NCI-H2107 treated with DMSO at 0.1 percent for 48 hours (cell line): ENCODE results near the gene SCUBE1.
"Not testable (repeated sequence)": the region's sequence is repeated elsewhere in the genome, so short reads cannot be mapped to it uniquely, and the experiment has no call there.

Source experiments
- DNase-seq: peaks from one replicate; lab custom pipeline; 2025; ENCODE audit not compliant: unreplicated experiment; lab: John Stamatoyannopoulos, UW

The SCUBE1 gene

DNA sequence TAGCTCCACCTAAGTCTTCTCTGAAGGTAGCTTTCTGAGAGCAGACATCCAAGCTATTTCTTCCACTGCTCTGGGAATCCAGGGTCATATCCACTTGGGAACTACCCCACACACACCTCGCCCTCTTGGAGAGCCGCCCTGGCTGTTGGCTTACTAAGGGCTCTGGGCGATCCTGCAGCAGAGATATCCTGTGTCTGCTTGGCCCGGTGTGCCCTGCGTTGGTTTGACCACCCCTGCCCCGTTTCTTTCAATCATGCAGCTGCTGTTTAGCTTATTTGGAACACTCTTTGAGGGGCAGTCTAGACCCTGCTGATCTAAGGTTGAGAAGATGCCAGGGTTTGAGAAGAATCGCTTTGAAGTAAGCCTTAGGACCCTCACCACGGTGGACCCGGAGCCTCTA lies 17.4 kb upstream of the SCUBE1 start:
- DNase-seq, result no peak

DNA sequence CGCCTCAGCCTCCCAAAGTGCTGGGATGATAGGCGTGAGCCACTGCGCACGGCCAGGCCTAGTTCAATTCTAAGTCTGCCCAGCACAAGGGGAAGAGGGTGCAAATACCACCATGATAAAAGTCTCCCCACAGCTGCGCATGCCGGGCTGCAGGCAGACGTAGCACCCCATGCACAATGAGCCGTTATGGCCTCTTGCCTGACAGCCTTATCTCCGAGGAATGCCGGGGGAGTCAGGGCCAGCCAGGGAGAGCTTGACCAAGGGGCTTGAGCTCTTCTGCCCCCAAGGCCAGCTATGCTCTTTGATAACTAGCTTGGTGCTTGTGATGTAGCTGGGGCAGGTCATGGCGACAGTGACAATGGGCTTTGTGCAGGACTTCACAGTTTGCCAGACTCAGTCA lies 13.7 kb upstream of the SCUBE1 start:
- no peak for DNase-seq

DNA sequence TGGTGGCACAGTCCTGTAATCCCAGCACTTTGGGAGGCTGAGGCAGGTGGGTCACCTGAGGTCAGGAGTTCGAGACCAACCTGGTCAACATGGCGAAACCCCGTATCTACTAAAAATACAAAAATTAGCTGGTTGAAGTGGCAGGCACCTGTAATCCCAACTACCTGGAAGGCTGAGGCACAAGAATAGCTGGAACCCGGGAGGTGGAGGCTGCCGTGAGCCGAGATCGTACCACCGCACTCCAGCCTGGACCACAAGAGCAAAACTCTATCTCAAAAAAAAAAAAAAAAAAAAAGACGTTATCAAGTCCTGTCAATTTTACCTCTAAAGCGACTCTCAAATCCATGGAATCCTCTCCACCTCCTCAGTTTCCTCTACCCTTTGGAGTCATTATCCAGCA lies 12.5 kb upstream of the SCUBE1 start:
- DNase-seq, result not testable (repeated sequence)

DNA sequence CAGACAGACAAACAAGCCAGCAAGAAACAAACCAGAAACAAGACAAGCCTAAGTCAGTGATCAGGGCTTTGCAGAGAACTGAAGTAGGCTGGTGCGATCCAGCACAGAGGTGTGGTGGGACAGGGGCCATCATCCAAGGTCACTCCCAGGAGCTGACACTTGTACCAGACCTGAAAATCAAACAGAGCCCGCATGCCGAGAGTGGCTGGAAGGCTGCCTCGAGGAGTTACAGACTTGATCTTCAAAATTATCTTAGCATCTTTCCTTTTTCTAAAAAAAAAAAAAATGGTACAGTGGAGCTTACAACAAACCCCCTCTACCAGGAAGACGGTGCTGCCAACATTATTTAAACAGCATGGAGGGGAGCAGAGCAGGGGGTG lies 8.8 kb upstream of the SCUBE1 start:
- no peak for DNase-seq

- no peak for DNase-seq
Measured at GRCh38 chr22:43349636-43350035, 6.5 kb upstream of the SCUBE1 start.

DNA sequence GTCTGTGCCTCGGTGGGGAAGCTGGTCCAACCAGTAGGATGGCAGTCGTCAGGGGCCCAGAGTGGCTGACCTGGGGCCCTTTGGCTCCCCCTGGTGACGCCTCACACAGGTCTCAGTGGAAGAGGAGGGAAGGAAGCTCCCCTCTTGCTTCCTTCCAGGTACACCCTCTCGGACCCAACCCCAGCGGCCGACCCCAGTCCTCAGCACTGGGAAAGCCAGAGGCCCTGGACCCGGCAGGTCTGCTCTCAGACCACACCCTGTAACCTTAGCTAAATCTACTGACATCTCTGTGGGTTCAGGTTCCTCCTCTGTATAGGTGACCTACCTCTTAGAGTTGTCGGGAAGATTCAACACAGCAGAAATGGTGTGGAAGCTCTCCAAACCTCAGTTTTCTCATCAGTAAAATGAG lies 3.4 kb upstream of the SCUBE1 start:
- DNase-seq, result no peak

- DNase-seq, result no peak
Measured at GRCh38 chr22:43345761-43346301, 2.7 kb upstream of the SCUBE1 start.

- DNase-seq, result no peak
Measured at GRCh38 chr22:43345356-43345755, 2.2 kb upstream of the SCUBE1 start.

DNA sequence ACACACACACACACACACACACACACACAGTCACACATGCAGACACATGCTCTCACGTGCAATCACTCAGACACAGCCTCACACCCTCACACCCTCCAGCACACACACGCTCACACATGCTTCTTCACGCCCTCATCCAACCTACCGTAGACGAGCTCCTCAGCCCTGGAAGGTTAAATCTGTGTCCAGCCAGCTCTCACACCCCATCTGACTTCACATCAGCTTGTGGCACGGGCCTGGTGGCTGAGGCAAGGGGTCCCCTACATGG lies 1.3 kb upstream of the SCUBE1 start:
- no peak for DNase-seq

- DNase-seq, result no peak
Measured at GRCh38 chr22:43343670-43344519, 723 bp upstream of the SCUBE1 start.

GRCh38 chr22:43342347-43343261 lies 568 bp downstream of the SCUBE1 start:
- no peak for DNase-seq

GRCh38 chr22:43341565-43341964 lies 1.6 kb downstream of the SCUBE1 start:
- DNase-seq, result no peak

DNA sequence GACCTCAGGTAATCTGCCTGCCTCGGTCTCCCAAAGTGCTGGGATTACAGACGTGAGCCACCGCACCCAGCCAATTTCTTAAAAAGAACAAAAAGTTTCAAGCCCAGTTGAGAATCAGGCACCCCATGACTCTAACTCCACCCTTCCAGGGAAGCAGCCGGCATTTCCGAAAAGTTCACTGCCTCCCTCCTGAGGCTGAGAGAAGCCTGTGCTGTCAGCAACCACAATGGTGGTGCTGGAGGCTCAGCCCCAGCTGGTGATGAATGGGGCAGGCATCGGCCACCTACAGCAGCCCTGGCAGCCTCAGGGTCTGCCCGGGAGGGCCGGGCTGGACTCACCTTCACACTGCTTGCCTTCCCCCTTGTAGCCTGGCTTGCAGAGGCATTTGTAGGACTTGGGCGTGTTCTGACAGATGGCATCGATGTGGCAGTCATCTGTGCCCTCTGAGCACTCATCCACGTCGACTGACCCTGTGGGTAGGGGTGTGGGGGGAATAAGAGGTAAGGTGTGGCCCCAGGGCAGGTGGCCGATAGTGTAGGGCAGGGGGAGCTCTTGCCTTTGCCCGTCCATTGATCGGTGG lies 4.3 kb downstream of the SCUBE1 start:
- DNase-seq, result no peak

GRCh38 chr22:43337946-43338345 lies 5.2 kb downstream of the SCUBE1 start:
- DNase-seq, result no peak

- DNase-seq, result no peak
Measured at GRCh38 chr22:43337385-43337784, 5.8 kb downstream of the SCUBE1 start.

- DNase-seq, result no peak
Measured at GRCh38 chr22:43334378-43334777, 8.8 kb downstream of the SCUBE1 start.

DNA sequence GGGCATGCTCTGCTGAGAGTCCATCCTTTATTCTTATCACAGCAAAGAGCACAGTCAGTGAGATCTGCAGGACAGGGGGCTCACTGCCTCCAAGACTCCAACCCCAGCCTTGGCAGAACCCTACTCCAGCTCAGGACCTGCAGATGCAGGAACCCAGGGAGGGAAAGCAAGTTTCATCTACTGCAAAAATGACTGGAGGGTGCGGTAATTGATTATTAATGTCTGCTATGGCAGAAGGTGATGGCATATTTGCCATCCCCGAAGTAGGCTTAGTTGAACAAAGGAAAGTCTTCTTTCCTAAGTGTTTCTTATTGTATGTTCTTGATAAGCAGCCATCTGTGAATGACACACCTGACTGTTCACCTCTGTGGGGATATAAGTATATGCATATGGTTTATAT lies 9.2 kb downstream of the SCUBE1 start:
- DNase-seq, result no peak

GRCh38 chr22:43333156-43333555 lies 10.0 kb downstream of the SCUBE1 start:
- DNase-seq, result no peak

DNA sequence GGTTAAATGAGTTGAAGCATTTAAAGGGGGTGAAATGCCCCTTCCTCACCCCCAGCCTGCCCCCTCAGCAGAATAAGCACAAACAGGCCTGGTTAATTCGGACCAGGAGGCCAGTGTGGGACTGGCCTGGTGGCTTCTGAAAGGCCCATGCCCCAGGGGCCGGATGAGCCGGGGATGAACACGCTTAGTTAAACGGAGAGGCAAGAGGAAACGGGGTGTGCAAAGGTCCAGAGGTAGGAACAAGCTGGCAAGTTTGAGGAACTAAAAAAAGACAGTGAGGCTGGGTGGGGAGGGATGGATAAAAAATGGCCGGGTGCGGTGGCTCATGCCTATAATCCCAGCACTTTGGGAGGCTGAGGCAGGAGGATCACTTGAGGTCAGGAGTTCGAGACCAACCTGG lies 11.5 kb downstream of the SCUBE1 start:
- no peak for DNase-seq

- DNase-seq, result no peak
Measured at GRCh38 chr22:43331069-43331451, 12.1 kb downstream of the SCUBE1 start.

GRCh38 chr22:43330178-43331068 lies 12.7 kb downstream of the SCUBE1 start:
- no peak for DNase-seq
